ENCODE data around the gene BIN1. TPM values are rescaled to one million over a fixed set of nuclear protein-coding genes. Genes with fewer than 3 reads are reported as not detected.

BIN1 gene
- total RNA-seq, 1 experiment from 2014 or later: 58.6 TPM

GRCh38 chr2:127071901-127072328 lies 35.0 kb downstream of the BIN1 start:
- Histone ChIP-seq H3K36me3 (ENCODE audit: control insufficient read depth, insufficient read depth, low read length) (no peaks in the 10 kb centered on the region), H3K4me1 (ENCODE audit: control insufficient read depth, insufficient read depth, low read length) (peaks cover 9% of the 10 kb centered on the region), H3K27ac (ENCODE audit: low read length) (no peak overlapping the region), H3K4me3 (ENCODE audit: low read depth in 2 of 2, low read length in 2 of 2) (no peak overlapping the region), H3K27me3 (ENCODE audit: control insufficient read depth, insufficient read depth, low read length) (no peaks in the 10 kb centered on the region), H3K9me3 (ENCODE audit: control insufficient read depth, insufficient read depth, low read depth, low read length) (no peaks in the 10 kb centered on the region)
- intact Hi-C loops (cut with micrococcal nuclease; ENCODE audit: unreplicated experiment) (no loop called here), in situ Hi-C loops (cut with HindIII; ENCODE audit: low pct_unique_long_range_greater_than_20kb, low sequenced_read_pairs) (no loop called here)
- DNase-seq (ENCODE audit: low read depth, low spot score) (no peak), ATAC-seq (no peak)
- ChIA-PET CTCF (interaction anchor here (0.6 kb wide), 1 partner anchor 30 kb away, joined by 8 read pairs; no protein-coding TSS in a partner anchor), POLR2A (no interaction called here)
- TF ChIP-seq TCF7L2 (IDR thresholded peaks at IDR 0.05; ENCODE audit: low read depth, low read length): no peak
- no peak for TF ChIP-seq REST (IDR thresholded peaks at IDR 0.05; ENCODE audit: insufficient read depth in 1 of 2, low read depth in 2 of 2, low read length in 1 of 2)
- BruUV-seq (replicated peaks): no TSS peak

- ChIA-PET POLR2A (no interaction called here), CTCF (no interaction called here)
- no peak overlapping the region for H3K4me3 ChIP-seq (ENCODE audit: low read depth in 2 of 2, low read length in 2 of 2)
- no peaks in the 10 kb centered on the region for H3K36me3 ChIP-seq (ENCODE audit: control insufficient read depth, insufficient read depth, low read length)
- H3K4me1 ChIP-seq (ENCODE audit: control insufficient read depth, insufficient read depth, low read length): peaks cover 13% of the 10 kb centered on the region
- no peak for DNase-seq (ENCODE audit: low read depth, low spot score)
- no peak overlapping the region for H3K27ac ChIP-seq (ENCODE audit: low read length)
- intact Hi-C loops (cut with micrococcal nuclease; ENCODE audit: unreplicated experiment): no loop called here
- in situ Hi-C loops (cut with HindIII; ENCODE audit: low pct_unique_long_range_greater_than_20kb, low sequenced_read_pairs): no loop called here
- H3K9me3 ChIP-seq (ENCODE audit: control insufficient read depth, insufficient read depth, low read depth, low read length): no peaks in the 10 kb centered on the region
- TF ChIP-seq POLR2AphosphoS5 (IDR thresholded peaks at IDR 0.05; ENCODE audit: low read depth, low read length) (no peak), SIN3A (IDR thresholded peaks at IDR 0.05; ENCODE audit: borderline replicate concordance, insufficient read depth, low read depth, low read length) (no peak), CTCF (IDR thresholded peaks at IDR 0.05) (no peak), TCF7L2 (IDR thresholded peaks at IDR 0.05; ENCODE audit: low read depth, low read length) (no peak)
- ATAC-seq: no peak
- BruUV-seq (replicated peaks): no TSS peak
- H3K27me3 ChIP-seq (ENCODE audit: control insufficient read depth, insufficient read depth, low read length): no peaks in the 10 kb centered on the region
Observed at GRCh38 chr2:127070221-127070620, 36.7 kb downstream of the BIN1 start.

GRCh38 chr2:127069536-127069935 lies 37.4 kb downstream of the BIN1 start:
- Histone ChIP-seq H3K4me3 (ENCODE audit: low read depth in 2 of 2, low read length in 2 of 2) (no peak overlapping the region), H3K36me3 (ENCODE audit: control insufficient read depth, insufficient read depth, low read length) (no peaks in the 10 kb centered on the region), H3K27me3 (ENCODE audit: control insufficient read depth, insufficient read depth, low read length) (no peaks in the 10 kb centered on the region), H3K9me3 (ENCODE audit: control insufficient read depth, insufficient read depth, low read depth, low read length) (no peaks in the 10 kb centered on the region), H3K27ac (ENCODE audit: low read length) (no peak overlapping the region), H3K4me1 (ENCODE audit: control insufficient read depth, insufficient read depth, low read length) (peaks cover 16% of the 10 kb centered on the region)
- BruUV-seq (replicated peaks): no TSS peak
- in situ Hi-C loops (cut with HindIII; ENCODE audit: low pct_unique_long_range_greater_than_20kb, low sequenced_read_pairs): no loop called here
- intact Hi-C loops (cut with micrococcal nuclease; ENCODE audit: unreplicated experiment): loop anchor here (10.0 kb wide), 1 partner anchor 105 kb away; no protein-coding TSS in a partner anchor
- ChIA-PET POLR2A (no interaction called here), CTCF (no interaction called here)
- TF ChIP-seq SIN3A (IDR thresholded peaks at IDR 0.05; ENCODE audit: borderline replicate concordance, insufficient read depth, low read depth, low read length): no peak
- DNase-seq (ENCODE audit: low read depth, low spot score) (no peak), ATAC-seq (no peak)

All from Panc1 (cell line).